Effector memory CD8-positive, alpha-beta T cell (primary cell): Measurements from ENCODE around the gene PNLDC1.

ENCODE experiments used
- ATAC-seq: fragments of 150-1000 bp; cut with Tn5 transposase; replicated peaks from 2 replicates; pipeline ENCODE4 v1.10.0; 2021; ENCODE audit warnings: mild to moderate bottlenecking, moderate library complexity
- DNase-seq, 3 experiments: peaks; one replicate each; pipeline ENCODE4 v3.0.0; 2021
- H3K27ac Mint-ChIP-seq, 2 donors: one replicate each; pipeline ENCODE4 v1.8.0; 2022; ENCODE audit warnings: mild to moderate bottlenecking in 2 of 2, mixed read lengths in 2 of 2, moderate library complexity in 2 of 2
- H3K27me3 Mint-ChIP-seq, 2 donors: one replicate each; pipeline ENCODE4 v1.8.0; 2022; ENCODE audit warnings: mixed read lengths in 2 of 2
- H3K36me3 Mint-ChIP-seq: one replicate; pipeline ENCODE4 v1.8.0; 2022; ENCODE audit warnings: mild to moderate bottlenecking, moderate library complexity, mixed read lengths; ENCODE audit not compliant: insufficient read depth
- H3K4me1 Mint-ChIP-seq, 2 donors: one replicate each; pipeline ENCODE4 v1.8.0; 2022; ENCODE audit warnings: low read depth in 2 of 2, mixed read lengths in 2 of 2
- H3K4me3 Mint-ChIP-seq, 2 donors: one replicate each; pipeline ENCODE4 v1.8.0; 2022; ENCODE audit warnings: mild to moderate bottlenecking in 2 of 2, mixed read lengths in 2 of 2, moderate library complexity in 2 of 2
- H3K9me3 Mint-ChIP-seq, 2 donors: one replicate each; pipeline ENCODE4 v1.8.0; 2022; ENCODE audit warnings: mixed read lengths in 2 of 2
- total RNA-seq, 9 experiments: gene quantifications; one replicate each; lab custom pipeline; 2026; lab: John Stamatoyannopoulos, UW

Gene PNLDC1, protein sequence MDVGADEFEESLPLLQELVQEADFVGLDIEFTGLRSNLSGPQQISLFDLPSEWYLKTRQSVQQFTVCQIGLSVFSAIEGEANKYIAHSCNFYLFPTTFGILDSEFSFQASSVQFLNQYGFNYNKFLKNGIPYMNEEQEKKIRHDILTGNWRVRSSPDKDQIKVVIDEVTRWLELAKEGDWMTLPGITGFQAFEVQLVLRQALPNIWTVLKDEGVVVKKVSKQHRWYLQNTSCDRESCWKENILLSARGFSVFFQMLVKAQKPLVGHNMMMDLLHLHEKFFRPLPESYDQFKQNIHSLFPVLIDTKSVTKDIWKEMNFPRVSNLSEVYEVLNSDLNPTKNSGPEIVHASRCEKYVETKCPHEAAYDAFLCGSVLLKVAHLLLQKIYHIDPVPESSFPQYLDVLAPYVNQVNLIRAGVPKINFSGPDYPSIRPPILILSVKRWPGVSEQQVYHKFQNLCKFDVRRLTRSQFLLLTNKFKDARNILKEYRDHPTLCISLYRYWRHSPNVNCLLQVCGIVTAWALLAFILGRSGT
- total RNA-seq: 0 to 2.2 (median 0.43) reads per million in 9 experiments

DNA sequence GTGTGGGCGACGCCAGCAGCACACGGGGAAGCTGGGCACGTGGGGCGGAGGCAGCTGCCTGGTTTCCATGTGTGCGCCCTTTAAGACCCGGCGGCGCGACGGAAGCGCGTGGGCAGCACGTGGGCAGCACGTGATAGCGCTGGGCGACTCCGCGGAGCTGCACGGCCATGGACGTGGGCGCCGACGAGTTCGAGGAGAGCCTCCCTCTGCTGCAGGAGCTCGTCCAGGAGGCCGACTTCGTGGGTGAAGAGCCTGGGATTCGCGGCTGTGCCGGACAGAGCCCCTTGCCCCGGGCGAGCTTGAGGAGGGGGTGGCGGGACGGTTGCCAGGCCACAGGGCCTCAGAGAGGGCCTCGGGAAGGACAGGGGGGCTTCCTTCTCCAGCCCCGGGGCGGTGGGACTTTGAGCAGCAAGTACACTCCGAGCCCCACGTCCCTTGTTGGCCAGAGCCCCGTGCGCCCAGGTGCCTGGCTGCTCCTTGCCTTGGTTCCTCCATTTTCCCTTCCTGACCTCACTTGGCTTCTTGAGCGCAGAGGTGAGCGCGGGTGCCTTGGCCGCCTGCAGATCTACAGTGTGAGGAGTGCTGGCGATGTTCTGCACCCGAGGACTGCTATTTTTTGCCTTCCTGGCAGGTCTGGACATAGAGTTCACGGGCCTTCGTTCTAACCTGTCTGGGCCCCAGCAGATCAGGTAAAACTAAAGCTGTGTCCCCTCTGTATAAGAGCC is at the start of gene PNLDC1:
PNLDC1 (plus strand) TSS at position 136 of the 725 bp plus-strand sequence; CDS start at position 168, 32 bp downstream.
- Mint-ChIP-seq H3K4me3 (no peak within 1 kb of the TSS), H3K9me3 (no peaks in the 10 kb centered on the region), H3K27ac (no peak within 1 kb of the TSS), H3K4me1 (peaks cover 0 to 5% of the 10 kb centered on the region in 2 donors), H3K27me3 (no peaks in the 10 kb centered on the region), H3K36me3 (peaks cover 45% of the 10 kb centered on the region)
- no peak for DNase-seq
- no peak for ATAC-seq

DNA sequence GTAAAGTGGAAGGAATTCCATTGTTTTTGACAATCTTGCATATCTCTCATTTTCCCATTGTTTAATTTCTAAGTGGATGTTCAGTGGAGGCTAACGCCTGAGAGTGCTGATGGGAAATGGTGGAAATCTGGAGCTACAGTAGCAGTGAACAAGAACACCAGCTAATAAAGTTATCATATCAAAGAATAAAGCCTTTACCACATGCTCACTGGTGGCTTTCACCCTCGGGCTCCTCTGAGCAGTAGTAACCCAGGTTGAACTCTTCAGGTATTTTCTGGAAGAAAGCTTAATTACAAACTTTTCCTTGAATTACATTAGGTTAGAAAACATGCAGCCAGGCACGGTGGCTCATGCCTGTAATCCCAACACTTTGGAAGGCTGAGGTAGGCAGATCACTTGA is 48.6 kb upstream of the PNLDC1 start:
- ATAC-seq (no peak), DNase-seq (no peak)
- Mint-ChIP-seq H3K27ac (peak overlapping the region in 1 of 2 donors; percentile 32), H3K4me1 (peaks cover 0 to 6% of the 10 kb centered on the region in 2 donors), H3K27me3 (no peaks in the 10 kb centered on the region), H3K4me3 (no peak overlapping the region), H3K9me3 (no peaks in the 10 kb centered on the region), H3K36me3 (peaks cover 94% of the 10 kb centered on the region)

DNA sequence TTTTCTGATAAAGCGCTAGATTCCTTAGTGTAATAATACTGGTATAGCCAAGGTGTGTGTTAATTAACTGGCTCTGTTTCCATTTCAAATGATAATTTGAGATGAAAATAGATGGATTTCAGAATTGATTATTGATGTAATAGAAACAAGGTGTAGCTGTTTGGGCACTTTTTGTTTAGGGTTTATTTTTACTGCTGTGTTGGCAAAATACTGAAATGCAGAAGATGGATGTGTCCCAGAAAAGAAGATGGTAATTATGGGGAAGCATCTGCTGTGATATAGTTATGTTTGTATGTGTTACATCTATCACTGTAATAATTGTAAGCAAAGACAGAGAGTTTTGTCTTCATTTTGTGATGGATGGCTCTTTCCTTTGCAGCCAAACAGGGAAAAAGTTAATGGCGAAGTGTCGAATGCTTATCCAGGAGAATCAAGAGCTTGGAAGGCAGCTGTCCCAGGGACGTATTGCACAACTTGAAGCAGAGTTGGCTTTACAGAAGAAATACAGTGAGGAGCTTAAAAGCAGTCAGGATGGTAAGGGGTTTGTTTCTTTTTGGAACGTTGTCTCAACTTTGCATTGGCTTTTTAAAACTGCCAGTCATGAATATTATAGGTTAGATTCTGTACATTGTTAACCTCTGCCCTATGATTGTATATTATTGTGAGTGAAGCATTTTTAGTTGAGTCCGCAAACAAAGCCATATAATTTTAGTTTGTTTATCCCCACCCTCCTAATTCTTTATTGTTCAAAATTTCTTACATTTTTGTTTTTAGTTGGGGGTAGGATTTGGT is 46.8 kb upstream of the PNLDC1 start:
- DNase-seq (no peak), ATAC-seq (no peak)
- Mint-ChIP-seq H3K27me3 (no peaks in the 10 kb centered on the region), H3K27ac (no peak overlapping the region), H3K9me3 (no peaks in the 10 kb centered on the region), H3K4me1 (peaks cover 0 to 6% of the 10 kb centered on the region in 2 donors), H3K36me3 (peaks cover 97% of the 10 kb centered on the region), H3K4me3 (no peak overlapping the region)

DNA sequence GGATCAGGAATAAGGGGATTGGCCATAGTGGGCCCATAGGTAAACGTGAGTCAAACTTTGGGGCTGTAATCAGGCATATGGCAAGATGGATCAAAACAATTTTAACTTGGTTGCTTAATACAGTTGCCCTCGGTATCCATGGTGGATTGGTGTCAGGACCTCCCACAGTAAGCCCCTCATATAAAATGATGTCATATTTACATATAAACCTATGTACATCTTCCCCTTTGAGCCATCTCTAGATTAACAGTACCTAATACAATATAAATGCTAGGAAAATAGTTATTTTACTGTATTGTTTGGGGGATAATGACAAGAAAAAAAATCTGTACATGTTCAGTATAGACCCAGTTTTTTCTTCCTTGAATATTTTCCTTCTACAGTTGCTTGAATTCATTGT is 45.7 kb upstream of the PNLDC1 start:
- DNase-seq: no peak
- no peak for ATAC-seq
- no peak overlapping the region for H3K4me3 Mint-ChIP-seq
- no peaks in the 10 kb centered on the region for H3K9me3 Mint-ChIP-seq
- H3K27me3 Mint-ChIP-seq: no peaks in the 10 kb centered on the region
- peaks cover 0 to 9% of the 10 kb centered on the region in 2 donors for H3K4me1 Mint-ChIP-seq
- H3K27ac Mint-ChIP-seq: peak overlapping the region in 1 of 2 donors; percentile 73
- peaks cover 86% of the 10 kb centered on the region for H3K36me3 Mint-ChIP-seq

DNA sequence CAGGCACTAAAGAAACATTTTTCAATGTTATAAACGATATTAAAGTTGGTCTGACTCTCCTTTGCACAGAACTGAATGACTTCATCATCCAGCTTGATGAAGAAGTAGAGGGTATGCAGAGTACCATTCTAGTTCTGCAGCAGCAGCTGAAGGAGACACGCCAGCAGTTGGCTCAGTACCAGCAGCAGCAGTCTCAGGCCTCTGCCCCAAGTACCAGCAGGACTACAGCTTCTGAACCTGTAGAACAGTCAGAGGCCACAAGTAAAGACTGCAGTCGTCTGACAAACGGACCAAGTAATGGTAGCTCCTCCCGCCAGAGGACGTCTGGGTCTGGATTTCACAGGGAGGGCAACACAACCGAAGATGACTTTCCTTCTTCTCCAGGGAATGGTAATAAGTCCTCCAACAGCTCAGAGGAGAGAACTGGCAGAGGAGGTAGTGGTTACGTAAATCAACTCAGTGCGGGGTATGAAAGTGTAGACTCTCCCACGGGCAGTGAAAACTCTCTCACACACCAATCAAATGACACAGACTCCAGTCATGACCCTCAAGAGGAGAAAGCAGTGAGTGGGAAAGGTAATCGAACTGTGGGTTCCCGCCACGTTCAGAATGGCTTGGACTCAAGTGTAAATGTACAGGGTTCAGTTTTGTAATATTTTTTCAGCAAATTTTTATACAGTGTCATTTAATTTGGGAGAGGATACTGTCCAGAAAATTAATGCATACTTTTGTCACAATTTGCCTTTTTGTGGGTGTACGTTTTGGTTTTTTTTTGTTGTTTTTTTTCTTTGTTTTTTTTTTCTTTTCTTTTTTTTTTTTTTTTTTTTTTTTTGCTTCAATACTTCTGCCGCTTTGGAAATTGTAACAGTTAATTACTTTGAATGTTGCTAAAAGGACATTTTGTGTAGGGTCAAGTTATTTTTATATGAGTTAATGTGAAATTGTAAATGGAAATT is 44.8 kb upstream of the PNLDC1 start:
- ATAC-seq: no peak
- no peaks in the 10 kb centered on the region for H3K27me3 Mint-ChIP-seq
- no peaks in the 10 kb centered on the region for H3K9me3 Mint-ChIP-seq
- peak overlapping the region in 1 of 2 donors; percentile 73 for H3K27ac Mint-ChIP-seq
- DNase-seq: no peak
- H3K4me3 Mint-ChIP-seq: no peak overlapping the region
- peaks cover 81% of the 10 kb centered on the region for H3K36me3 Mint-ChIP-seq
- H3K4me1 Mint-ChIP-seq: peaks cover 0 to 10% of the 10 kb centered on the region in 2 donors

DNA sequence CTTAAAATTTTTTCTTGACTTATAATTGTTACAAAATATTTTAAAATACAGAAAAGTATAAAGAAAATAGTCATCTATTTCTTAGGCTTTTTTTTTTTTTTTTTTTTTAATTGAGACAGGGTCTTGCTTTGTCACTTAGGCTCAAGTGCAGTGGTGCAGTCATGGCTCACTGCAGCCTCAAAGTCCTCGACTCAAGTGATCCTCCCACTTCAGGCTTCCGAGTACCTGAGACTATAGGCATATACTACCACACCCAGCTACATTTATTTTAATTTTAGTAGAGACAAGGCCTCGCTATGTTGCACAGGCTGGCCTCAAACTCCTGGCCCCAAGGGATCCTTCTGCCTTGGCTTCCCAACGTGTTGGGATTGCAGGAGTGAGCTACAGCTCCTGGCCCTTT is 43.6 kb upstream of the PNLDC1 start:
- H3K27me3 Mint-ChIP-seq: no peaks in the 10 kb centered on the region
- no peaks in the 10 kb centered on the region for H3K9me3 Mint-ChIP-seq
- ATAC-seq (no peak), DNase-seq (no peak)
- peaks cover 76% of the 10 kb centered on the region for H3K36me3 Mint-ChIP-seq
- H3K4me3 Mint-ChIP-seq: no peak overlapping the region
- peaks cover 10 to 21% of the 10 kb centered on the region in 2 donors for H3K4me1 Mint-ChIP-seq
- no peak overlapping the region for H3K27ac Mint-ChIP-seq

DNA sequence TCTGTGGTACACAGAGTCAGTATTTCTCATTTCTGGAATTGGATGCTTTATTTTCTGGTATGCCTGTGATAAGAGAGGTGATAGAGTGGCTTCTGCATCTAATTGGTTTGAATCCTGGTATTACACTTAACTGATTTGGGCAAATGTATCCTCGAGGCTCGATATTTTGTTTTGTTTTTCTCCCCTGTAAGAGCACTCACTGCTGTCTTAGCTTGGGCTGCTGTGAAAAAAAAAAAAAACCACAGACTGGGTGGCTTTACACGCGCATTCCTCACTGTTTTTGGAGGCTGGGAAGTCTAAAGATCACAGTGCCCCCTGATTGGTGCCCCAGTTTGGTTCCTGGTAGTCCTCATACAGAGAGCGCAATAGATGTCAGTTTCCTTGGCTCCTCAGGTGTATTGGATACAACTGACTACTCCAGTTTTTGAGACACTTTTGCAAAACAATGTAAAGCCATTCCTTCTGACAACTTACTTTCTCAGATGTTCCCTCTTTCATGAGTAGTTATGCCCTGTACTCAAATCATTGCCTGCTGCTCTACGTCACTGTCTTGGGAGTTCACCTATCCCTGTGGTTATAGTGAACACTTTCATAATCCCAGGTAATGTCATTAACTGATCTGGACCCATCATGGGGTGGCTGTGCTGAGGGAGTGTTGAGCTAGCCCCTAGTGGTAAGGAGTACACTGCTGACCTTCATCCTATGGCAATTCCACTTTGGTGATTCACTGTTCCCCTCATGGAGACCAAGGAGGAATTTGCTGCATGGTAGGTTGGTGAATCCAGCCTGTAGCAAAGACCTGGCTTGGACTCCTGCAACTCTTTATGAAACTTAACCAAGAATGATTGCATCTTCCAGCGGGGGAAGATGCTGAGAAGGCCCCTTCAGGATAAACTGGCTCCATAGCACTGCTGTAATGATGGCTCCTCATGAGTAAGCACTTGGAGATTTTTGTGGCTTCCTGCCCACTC is 41.8 kb upstream of the PNLDC1 start:
- DNase-seq (no peak), ATAC-seq (no peak)
- peaks cover 76% of the 10 kb centered on the region for H3K36me3 Mint-ChIP-seq
- no peak overlapping the region for H3K4me3 Mint-ChIP-seq
- H3K27me3 Mint-ChIP-seq: no peaks in the 10 kb centered on the region
- peaks cover 23 to 27% of the 10 kb centered on the region in 2 donors for H3K4me1 Mint-ChIP-seq
- no peaks in the 10 kb centered on the region for H3K9me3 Mint-ChIP-seq
- H3K27ac Mint-ChIP-seq: peak overlapping the region; percentile 79 to 86

DNA sequence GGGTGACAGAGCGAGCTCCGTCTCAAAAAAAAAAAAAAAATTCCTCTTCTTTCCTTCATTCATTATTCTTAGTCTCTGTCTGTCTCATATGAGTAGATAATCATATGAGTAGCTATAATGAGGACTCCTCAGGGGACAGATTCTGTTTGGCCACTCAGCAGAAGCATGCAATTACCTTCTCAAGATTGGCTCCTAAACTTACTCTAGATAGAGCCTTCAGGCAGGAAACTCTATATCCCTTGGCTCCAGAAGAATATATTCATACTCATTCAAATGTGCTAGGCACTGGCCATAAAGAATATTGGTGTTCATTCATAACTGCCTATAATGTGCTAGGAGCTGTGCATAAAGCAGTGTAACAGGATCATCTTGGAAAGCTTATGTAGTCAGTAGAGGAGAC is 40.4 kb upstream of the PNLDC1 start:
- H3K36me3 Mint-ChIP-seq: peaks cover 64% of the 10 kb centered on the region
- no peak for ATAC-seq
- H3K27ac Mint-ChIP-seq: peak overlapping the region; percentile 21 to 97
- H3K27me3 Mint-ChIP-seq: no peaks in the 10 kb centered on the region
- H3K4me3 Mint-ChIP-seq: peak overlapping the region; percentile 39 to 96
- no peak for DNase-seq
- H3K4me1 Mint-ChIP-seq: peaks cover 23 to 27% of the 10 kb centered on the region in 2 donors
- H3K9me3 Mint-ChIP-seq: no peaks in the 10 kb centered on the region

DNA sequence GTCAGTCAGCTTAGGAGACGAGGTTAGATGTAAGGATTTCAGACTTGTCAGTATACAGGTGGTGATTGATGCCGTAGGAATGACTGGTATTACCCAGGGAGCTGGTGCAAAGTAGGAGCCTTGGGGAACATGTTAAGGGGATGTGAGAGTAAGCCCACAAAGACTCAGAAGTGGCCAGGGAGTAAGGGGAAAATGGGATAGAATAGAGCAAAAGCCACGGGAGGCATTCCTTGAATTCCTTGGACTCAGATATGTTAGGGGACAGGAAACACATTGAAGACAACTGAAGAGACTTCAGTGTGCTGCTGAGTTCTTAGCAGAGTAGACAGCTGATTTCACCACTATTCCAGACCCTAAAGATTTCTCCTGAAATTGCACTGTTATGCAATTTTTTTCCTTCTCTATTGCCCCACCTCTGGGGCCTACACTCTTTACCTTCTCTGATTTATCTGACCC is 39.4 kb upstream of the PNLDC1 start:
- Mint-ChIP-seq H3K9me3 (no peaks in the 10 kb centered on the region), H3K4me3 (peak overlapping the region; percentile 91 to 96), H3K27ac (peak overlapping the region; percentile 94 to 97), H3K27me3 (no peaks in the 10 kb centered on the region), H3K36me3 (peaks cover 60% of the 10 kb centered on the region), H3K4me1 (peaks cover 23 to 27% of the 10 kb centered on the region in 2 donors)
- DNase-seq: no peak
- no peak for ATAC-seq

DNA sequence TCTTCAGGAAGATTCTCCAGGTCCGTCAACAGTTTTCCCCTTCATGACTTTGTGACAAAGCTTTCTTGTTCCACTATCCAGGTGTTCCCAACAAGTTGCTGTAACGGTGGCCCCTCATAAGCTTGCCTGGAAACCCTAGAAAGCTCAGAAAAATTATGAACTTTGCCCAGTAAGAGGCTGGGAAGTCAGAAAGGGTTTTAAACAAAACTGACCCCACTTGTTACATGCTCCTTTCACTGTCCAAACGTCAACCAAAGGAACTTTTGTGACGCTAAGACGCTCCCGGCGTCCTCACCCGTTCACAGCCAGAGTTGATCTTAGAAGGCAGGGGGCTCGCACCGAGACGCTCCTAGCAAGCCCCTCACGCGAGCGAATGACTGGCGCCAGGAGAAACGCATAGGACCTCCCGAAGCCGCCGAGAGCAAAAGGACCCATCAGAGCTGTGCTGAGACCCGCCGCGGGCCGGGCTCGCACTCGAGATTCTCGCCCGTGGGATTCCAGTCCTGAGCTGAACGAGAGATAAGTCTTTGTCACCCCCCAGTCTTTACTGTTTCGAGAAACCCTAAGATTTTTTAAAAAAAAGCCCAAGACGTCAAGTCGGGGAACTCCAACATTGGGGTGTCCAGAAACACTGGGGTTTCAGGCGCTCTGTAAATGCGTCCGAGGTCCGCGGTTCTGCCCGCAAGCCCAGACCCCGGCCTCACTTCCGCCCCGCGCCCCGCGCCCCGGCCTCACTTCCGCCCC is 38.8 kb upstream of the PNLDC1 start:
- H3K9me3 Mint-ChIP-seq: no peaks in the 10 kb centered on the region
- H3K4me3 Mint-ChIP-seq: peak overlapping the region; percentile 91 to 96
- ATAC-seq: no peak
- peaks cover 23 to 27% of the 10 kb centered on the region in 2 donors for H3K4me1 Mint-ChIP-seq
- H3K27me3 Mint-ChIP-seq: no peaks in the 10 kb centered on the region
- H3K27ac Mint-ChIP-seq: peak overlapping the region; percentile 94 to 97
- H3K36me3 Mint-ChIP-seq: peaks cover 56% of the 10 kb centered on the region
- DNase-seq: peak in 1 of 3 experiments; percentile 10
